GM04504 (cell line): ENCODE measurements around the gene STEAP2.
"Not testable (repeated sequence)": the region's sequence is repeated elsewhere in the genome, so short reads cannot be mapped to it uniquely, and the experiment has no call there.

Source experiments
- DNase-seq: peaks from one replicate; pipeline ENCODE4 v3.0.0-alpha.2; 2012; ENCODE audit warnings: low read depth

The STEAP2 gene

DNA sequence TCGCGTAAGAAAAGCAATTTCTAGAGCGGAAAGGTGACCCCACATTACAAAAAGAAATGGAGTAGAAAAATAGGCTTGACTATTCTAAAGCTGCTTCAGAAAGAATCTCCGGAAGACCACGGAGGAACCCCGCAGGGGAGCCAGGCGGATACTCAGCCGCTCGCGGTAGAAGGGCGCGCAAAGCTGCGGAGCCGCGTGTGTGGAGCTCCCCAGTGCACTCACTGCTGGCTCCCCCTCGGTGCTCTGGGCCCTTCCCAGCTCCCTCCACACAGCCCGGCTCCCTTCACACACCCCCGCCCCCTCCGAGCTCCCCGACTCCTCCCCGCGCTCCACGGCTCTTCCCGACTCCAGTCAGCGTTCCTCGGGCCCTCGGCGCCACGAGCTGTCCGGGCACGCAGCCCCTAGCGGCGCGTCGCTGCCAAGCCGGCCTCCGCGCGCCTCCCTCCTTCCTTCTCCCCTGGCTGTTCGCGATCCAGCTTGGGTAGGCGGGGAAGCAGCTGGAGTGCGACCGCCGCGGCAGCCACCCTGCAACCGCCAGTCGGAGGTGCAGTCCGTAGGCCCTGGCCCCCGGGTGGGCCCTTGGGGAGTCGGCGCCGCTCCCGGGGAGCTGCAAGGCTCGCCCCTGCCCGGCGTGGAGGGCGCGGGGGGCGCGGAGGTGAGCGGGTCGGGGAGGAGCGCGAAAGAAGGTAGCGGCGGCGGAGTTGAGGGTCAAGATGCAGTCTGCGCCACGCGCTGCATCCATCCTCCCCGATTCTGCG is at the start of gene STEAP2:
STEAP2 (plus strand) TSS at position 350 of the 758 bp plus-strand sequence. CDS start 13,343 bp downstream, outside the sequence.
- peak; percentile 85 for DNase-seq

GRCh38 chr7:90163534-90163933 is 48.0 kb upstream of the STEAP2 start:
- no peak for DNase-seq

DNA sequence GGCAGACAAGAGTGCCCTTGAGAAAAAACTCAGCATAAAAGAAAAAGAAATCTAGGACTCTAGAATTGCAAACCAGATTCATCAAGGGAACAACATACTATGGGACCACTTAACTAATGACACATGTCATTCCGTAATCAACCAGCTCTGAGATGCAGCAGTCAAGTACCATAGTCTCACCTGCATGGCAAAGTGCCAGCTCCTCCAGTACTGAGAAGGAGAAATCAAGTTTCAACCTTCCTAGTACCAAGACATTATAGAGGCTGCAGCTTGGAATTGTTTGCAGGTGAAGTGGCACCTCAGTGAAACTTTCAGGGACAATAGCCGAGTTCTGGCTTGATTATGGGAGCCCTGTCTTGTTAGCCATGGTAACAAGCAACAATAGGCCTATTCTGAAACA is 45.8 kb upstream of the STEAP2 start:
- no peak for DNase-seq

DNA sequence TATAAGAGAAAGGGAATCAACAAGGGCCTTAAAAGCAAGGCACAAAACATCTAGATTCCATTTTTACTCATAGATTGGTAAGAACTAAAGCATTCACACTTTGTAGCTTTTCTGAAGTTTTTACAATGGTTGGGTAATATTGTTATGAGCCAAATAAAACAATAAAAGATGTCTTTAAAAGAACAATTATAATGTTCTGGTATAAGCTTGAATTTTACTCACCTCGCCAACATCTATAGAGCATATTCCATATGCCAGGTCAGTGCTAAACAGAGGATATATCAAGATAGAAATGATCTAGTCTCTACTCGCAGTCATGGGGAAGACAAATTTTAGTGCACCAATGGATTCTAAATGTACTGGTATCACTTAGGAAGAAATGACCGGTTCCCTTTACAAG is 45.4 kb upstream of the STEAP2 start:
- no peak for DNase-seq

GRCh38 chr7:90167361-90167760 is 44.2 kb upstream of the STEAP2 start:
- DNase-seq: no peak

- DNase-seq: no peak
Measured at GRCh38 chr7:90169891-90170290, 41.6 kb upstream of the STEAP2 start.

DNA sequence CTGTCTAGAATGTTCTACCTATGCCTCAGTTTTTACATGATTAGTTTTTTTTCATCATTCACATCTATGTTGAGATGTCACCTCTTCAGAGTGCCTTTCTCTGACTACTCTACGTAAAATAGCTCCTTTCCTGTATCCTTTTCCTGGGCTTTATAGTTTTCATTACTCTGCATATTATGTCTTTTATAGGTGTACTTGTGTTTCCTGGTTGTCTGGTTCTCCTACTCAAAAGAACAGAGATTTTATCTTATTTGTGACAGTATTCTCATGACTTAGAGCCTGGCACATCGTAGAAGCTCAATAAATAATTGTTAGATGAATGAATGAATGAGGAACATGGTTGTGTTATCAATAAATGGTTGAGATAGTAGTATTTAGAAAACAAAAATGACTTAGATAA is 39.4 kb upstream of the STEAP2 start:
- DNase-seq: no peak

DNA sequence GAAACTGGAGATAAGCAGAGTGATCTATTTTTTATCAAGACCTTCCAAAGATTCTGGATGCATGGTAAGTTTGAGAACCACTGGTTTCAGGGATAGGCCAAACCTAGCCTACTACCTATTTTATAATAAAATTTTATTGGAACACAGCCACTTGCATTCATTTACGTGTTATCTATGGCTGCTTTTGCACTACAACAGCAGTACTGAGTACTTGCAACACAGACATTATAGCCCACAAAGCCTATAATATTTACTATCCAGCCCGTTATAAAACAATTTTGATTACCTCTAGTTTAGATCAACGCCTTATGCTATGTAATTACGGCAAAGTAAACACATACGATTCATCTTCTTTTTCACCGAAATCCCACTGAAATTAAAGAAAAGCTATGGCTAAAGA is 38.9 kb upstream of the STEAP2 start:
- no peak for DNase-seq

DNA sequence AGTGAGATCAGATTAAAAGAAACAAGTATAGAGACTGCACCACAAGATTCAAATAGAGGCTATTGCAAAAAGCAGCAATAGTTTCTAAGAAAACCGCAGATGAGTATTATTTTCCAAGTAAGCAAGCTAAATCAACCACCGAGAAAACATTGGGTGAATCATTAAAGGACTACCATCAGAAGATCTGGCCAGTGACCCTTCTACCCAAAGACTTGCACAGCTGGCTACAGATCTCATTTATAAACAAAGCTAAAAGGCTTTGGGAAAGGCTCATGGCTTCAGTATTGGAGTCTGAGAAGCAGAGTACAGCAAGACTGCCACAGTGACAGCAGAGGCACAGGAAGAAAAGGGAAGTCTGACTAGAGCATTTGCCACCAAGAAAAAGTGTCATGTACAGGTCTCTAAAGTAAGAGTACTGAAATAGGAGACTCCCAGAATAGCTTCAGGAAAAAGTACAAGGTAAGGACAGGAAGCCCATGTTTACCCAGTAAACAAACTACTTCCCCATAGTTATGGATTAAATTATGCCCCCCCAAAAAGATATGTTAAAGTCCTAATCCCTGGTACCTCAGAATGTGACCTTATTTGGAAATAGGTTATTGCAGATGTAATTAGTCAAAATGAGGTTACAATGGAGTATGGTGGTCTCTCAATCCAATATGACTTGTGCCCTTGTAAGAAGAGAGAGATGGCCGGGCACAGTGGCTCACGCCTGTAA is 38.3 kb upstream of the STEAP2 start:
- DNase-seq: no peak

GRCh38 chr7:90175667-90176066 is 35.9 kb upstream of the STEAP2 start:
- no peak for DNase-seq

- no peak for DNase-seq
Measured at GRCh38 chr7:90176195-90176594, 35.3 kb upstream of the STEAP2 start.

DNA sequence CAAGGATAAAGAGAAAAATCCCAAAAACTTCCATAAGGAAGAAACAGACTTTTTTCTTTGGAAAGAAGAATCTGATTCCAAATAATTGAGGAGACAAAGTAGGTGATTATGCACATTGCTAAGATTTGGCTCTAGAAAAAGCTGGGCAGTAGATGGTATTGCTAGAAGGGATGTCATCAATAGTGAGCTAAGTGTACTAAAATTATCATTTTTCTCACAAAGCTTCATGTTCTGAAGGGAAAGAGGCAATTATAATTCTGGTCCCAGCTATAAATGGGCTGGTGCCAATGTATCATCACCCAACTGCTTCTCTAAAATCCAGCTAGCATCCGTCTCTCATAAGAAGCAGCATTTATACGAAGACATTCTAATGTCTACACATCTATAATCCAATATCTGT is 33.4 kb upstream of the STEAP2 start:
- DNase-seq: no peak

- peak; percentile 58 for DNase-seq
Measured at GRCh38 chr7:90178679-90179278, 32.8 kb upstream of the STEAP2 start.

GRCh38 chr7:90180011-90180585 is 31.4 kb upstream of the STEAP2 start:
- no peak for DNase-seq

GRCh38 chr7:90180649-90181048 is 30.9 kb upstream of the STEAP2 start:
- no peak for DNase-seq

GRCh38 chr7:90181485-90181884 is 30.1 kb upstream of the STEAP2 start:
- DNase-seq: no peak

DNA sequence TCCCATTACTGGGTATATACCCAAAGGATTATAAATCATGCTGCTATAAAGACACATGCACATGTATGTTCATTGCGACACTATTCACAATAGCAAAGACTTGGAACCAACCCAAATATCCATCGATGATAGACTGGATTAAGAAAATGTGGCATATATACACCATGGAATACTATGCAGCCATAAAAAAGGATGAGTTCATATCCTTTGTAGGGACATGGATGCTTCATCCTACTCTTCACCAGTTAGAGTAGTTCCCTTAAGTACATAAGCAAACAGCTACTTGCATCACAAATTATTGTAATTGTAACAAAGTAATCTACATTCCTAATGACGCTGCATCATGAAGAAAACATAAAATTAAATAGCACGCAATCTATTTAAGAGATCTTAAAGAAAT is 25.2 kb upstream of the STEAP2 start:
- not testable (repeated sequence) for DNase-seq

GRCh38 chr7:90187507-90188050 is 24.0 kb upstream of the STEAP2 start:
- no peak for DNase-seq

DNA sequence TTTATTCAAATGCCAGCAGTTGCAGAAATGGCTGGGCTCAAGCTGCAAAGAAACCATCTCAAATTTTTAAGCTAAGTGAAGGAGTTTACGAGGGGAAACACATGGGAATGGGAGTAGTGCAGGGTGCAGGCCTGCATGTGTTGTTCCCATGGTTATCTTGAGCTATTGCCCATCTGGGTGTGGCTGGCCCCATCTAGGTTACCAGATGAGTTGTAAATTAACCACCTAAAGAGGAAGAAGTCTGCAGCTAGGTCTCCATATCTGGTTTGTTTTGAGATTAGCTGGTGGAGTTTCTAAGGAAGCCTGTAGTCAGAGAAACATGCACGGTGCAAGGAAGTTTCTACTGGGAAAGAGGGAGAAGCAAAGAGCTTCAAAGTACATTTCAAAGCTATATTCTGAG is 23.3 kb upstream of the STEAP2 start:
- DNase-seq: no peak

DNA sequence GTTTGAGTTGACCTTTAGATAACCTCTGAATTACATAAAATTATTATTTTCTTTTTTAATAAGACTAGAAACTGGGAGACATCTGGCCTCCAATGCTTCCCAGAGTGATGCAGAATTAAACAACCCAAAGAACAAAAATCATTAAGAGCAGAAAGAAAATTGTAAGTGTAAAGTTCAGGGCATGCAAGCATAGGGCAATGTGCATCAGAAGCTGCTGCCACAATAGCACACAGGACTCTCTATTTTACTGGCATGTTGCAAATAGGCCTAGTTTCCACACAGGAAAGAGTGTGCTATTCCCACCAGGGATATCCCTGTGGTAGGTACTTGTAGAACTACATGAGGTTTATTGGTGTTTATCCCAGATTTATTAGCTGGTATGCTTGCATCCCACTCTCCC is 20.5 kb upstream of the STEAP2 start:
- no peak for DNase-seq

- DNase-seq: no peak
Measured at GRCh38 chr7:90191648-90192047, 19.9 kb upstream of the STEAP2 start.
